ENCODE measurements around the gene CDC14A.

- TF ChIP-seq CTCF (conservative IDR thresholded peaks at IDR 0.05; ENCODE audit: low read depth, low read length) (no peak), EZH2 (IDR thresholded peaks at IDR 0.05; ENCODE audit: borderline replicate concordance, low read depth, low read length, poor library complexity, severe bottlenecking) (no peak)
These were observed 3.1 kb upstream of the CDC14A start for GRCh38 chr1:100349246-100349645.
